Liver (tissue), 9 donors: Measurements from ENCODE around the gene GBP1. TPM values are rescaled to one million over a fixed set of nuclear protein-coding genes. Genes with fewer than 3 reads are reported as not detected.

Experiments
- DNase-seq: peaks from one replicate; pipeline ENCODE4 v3.0.0-alpha.2; 2017; ENCODE audit warnings: low spot score
- H3K27ac ChIP-seq, 2 donors: one replicate each; pipeline ENCODE4 v1.7.0; 2013; ENCODE audit warnings: inconsistent platforms in 2 of 2, low read length in 2 of 2, control low read depth in 1 of 2, low read depth in 1 of 2, mild to moderate bottlenecking in 1 of 2
- H3K27me3 ChIP-seq, 4 donors: one replicate each; pipeline versions ENCODE4 v1.6.1 to v1.7.0; 2013; ENCODE audit warnings: low read length in 3 of 4, inconsistent platforms in 1 of 4, mild to moderate bottlenecking in 1 of 4, moderate library complexity in 1 of 4; ENCODE audit not compliant: control insufficient read depth in 4 of 4, insufficient read depth in 4 of 4
- H3K36me3 ChIP-seq, 4 donors: one replicate each; pipeline versions ENCODE4 v1.6.1 to v1.7.0; 2013; ENCODE audit warnings: low read length in 3 of 4, mild to moderate bottlenecking in 3 of 4, low read depth in 1 of 4, moderate library complexity in 1 of 4; ENCODE audit not compliant: control insufficient read depth in 4 of 4, insufficient read depth in 3 of 4
- H3K4me1 ChIP-seq, 4 donors: one replicate each; pipeline versions ENCODE4 v1.6.1 to v1.7.0; 2013; ENCODE audit warnings: low read length in 3 of 4, mild to moderate bottlenecking in 3 of 4, moderate library complexity in 1 of 4; ENCODE audit not compliant: control insufficient read depth in 4 of 4, insufficient read depth in 4 of 4
- H3K4me3 ChIP-seq, 3 donors: one replicate each; pipeline versions ENCODE4 v1.6.1 to v1.7.0; 2013; ENCODE audit warnings: low read length in 3 of 3, control low read depth in 1 of 3, low read depth in 1 of 3, mild to moderate bottlenecking in 1 of 3
- H3K9ac ChIP-seq, 2 donors: one replicate each; pipeline ENCODE4 v1.7.0; 2013; ENCODE audit warnings: low read length in 2 of 2, mild to moderate bottlenecking in 2 of 2, moderate library complexity in 2 of 2, control low read depth in 1 of 2, low read depth in 1 of 2
- H3K9me3 ChIP-seq, 4 donors: one replicate each; pipeline versions ENCODE4 v1.6.1 to v1.7.0; 2013; ENCODE audit warnings: low read length in 3 of 4; ENCODE audit not compliant: control insufficient read depth in 4 of 4
- ATF3 ChIP-seq: IDR thresholded peaks from 2 replicates; pipeline ENCODE4 v1.6.1; 2016; ENCODE audit warnings: antibody characterized with exemption
- CTCF ChIP-seq: fragments of 150-350 bp; IDR thresholded peaks from 2 replicates; pipeline ENCODE4 v1.5.1; 2017; ENCODE audit warnings: improper control_type of control experiment, low read depth, low read length; ENCODE audit not compliant: missing input control
- EGR1 ChIP-seq, 2 donors: IDR thresholded peaks; 2 replicates each; pipeline ENCODE4 v1.6.1; 2016 to 2018; ENCODE audit warnings: antibody characterized with exemption in 2 of 2, low read depth in 2 of 2
- FOXA1 ChIP-seq: IDR thresholded peaks from 2 replicates; pipeline ENCODE4 v1.6.1; 2016; ENCODE audit warnings: antibody characterized with exemption
- GABPA ChIP-seq, 2 donors: IDR thresholded peaks in 1 of 2; conservative IDR thresholded peaks in 1 of 2; 2 replicates each; pipeline ENCODE4 v1.6.1; 2016; ENCODE audit warnings: antibody characterized with exemption in 2 of 2, mild to moderate bottlenecking in 1 of 2, moderate library complexity in 1 of 2
- HNF4A ChIP-seq, 2 donors: conservative IDR thresholded peaks; 2 replicates each; pipeline ENCODE4 v1.6.1; 2016; ENCODE audit warnings: antibody characterized with exemption in 2 of 2, mild to moderate bottlenecking in 2 of 2
- HNF4G ChIP-seq: IDR thresholded peaks from 2 replicates; pipeline ENCODE4 v1.6.1; 2016; ENCODE audit warnings: antibody characterized with exemption
- JUND ChIP-seq, 2 donors: IDR thresholded peaks; 2 replicates each; pipeline ENCODE4 v1.6.1; 2016; ENCODE audit warnings: antibody characterized with exemption in 2 of 2
- RAD21 ChIP-seq, 2 donors: IDR thresholded peaks; 2 replicates each; pipeline ENCODE4 v1.6.1; 2016; ENCODE audit warnings: antibody characterized with exemption in 2 of 2, mild to moderate bottlenecking in 2 of 2
- REST ChIP-seq: IDR thresholded peaks from 2 replicates; pipeline ENCODE4 v1.6.1; 2016; ENCODE audit warnings: antibody characterized with exemption, mild to moderate bottlenecking
- RXRA ChIP-seq, 2 donors: IDR thresholded peaks; 2 replicates each; pipeline ENCODE4 v1.6.1; 2017 to 2018; ENCODE audit warnings: antibody characterized with exemption in 2 of 2, mild to moderate bottlenecking in 1 of 2
- SP1 ChIP-seq: IDR thresholded peaks from 2 replicates; pipeline ENCODE4 v1.6.1; 2018; ENCODE audit warnings: antibody characterized with exemption, mild to moderate bottlenecking
- YY1 ChIP-seq: IDR thresholded peaks from 2 replicates; pipeline ENCODE4 v1.6.1; 2016; ENCODE audit warnings: antibody characterized with exemption, mild to moderate bottlenecking
- ZBTB33 ChIP-seq: IDR thresholded peaks from 2 replicates; pipeline ENCODE4 v1.6.1; 2016; ENCODE audit warnings: antibody characterized with exemption
- WGBS: extraction: QIAGEN DNeasy Blood & Tissue Kit; methylation state at CpG from one replicate; pipeline ENCODE4 v1.1.7; 2013; 5-methylcytosine and 5-hydroxymethylcytosine counted together
- polyA plus RNA-seq, 2 donors: library from polyadenylated mRNA; stranded (reverse) in 1 of 2; unstranded in 1 of 2; fragments of 200-250 nt in 1 of 2; fragments of >200 nt in 1 of 2; fragmentation: Nextera tagmentation in 1 of 2; extraction: Ambion mirVana in 1 of 2; gene quantifications; one replicate each; pipeline versions ENCODE4 v1.2.1 to v1.2.3, GENCODE V29; 2013 to 2015
- total RNA-seq, 2 donors: library from RNA; depleted of rRNA; stranded (reverse); fragments of >200 nt; gene quantifications; one replicate each; pipeline ENCODE4 v1.2.3, GENCODE V29; 2014
- donor health status: healthy.
- donor health status: healthy.
- donor health status: healthy.
- donor health status: healthy.
- donor health status: healthy.

The GBP1 gene
- total and polyA plus RNA-seq, 4 donors, result 9.1 to 72.6 (median 20.1) TPM

- H3K4me3 ChIP-seq, result no peak overlapping the region
- H3K27me3 ChIP-seq, result no peaks in the 10 kb centered on the region
- no peak for DNase-seq
- H3K36me3 ChIP-seq, result no peaks in the 10 kb centered on the region
- TF ChIP-seq HNF4A (conservative IDR thresholded peaks at IDR 0.05) (no peak), HNF4G (no peak)
- H3K9me3 ChIP-seq, result no peaks in the 10 kb centered on the region
- no peak overlapping the region for H3K9ac ChIP-seq
- WGBS, result 92% methylated on average over 1 of the region's 1 CpG
- H3K4me1 ChIP-seq, result peaks cover 0 to 1% (median 0%) of the 10 kb centered on the region in 4 donors
- H3K27ac ChIP-seq, result no peak overlapping the region
Observed at GRCh38 chr1:89089962-89090361, 25.0 kb upstream of the GBP1 start.

GRCh38 chr1:89088572-89088971 is 23.6 kb upstream of the GBP1 start:
- TF ChIP-seq CTCF (no peak), GABPA (IDR thresholded peaks at IDR 0.05 in 1 of 2, conservative IDR thresholded peaks at IDR 0.05 in 1 of 2) (no peak), SP1 (no peak), REST (no peak), EGR1 (IDR thresholded peaks at IDR 0.05; ENCODE audit: low read depth in 2 of 2) (no peak), FOXA1 (no peak), ZBTB33 (no peak)
- WGBS, result 80% methylated on average over 10 of the region's 10 CpGs
- Histone ChIP-seq H3K9me3 (no peaks in the 10 kb centered on the region), H3K9ac (no peak overlapping the region), H3K27me3 (no peaks in the 10 kb centered on the region), H3K36me3 (no peaks in the 10 kb centered on the region), H3K4me3 (no peak overlapping the region), H3K4me1 (peaks cover 0 to 1% (median 0%) of the 10 kb centered on the region in 4 donors), H3K27ac (no peak overlapping the region)
- DNase-seq, result no peak

GRCh38 chr1:89087241-89087640 is 22.2 kb upstream of the GBP1 start:
- DNase-seq, result no peak
- Histone ChIP-seq H3K36me3 (no peaks in the 10 kb centered on the region), H3K4me3 (no peak overlapping the region), H3K9me3 (no peaks in the 10 kb centered on the region), H3K27me3 (no peaks in the 10 kb centered on the region), H3K27ac (no peak overlapping the region), H3K9ac (no peak overlapping the region), H3K4me1 (peaks cover 0 to 1% (median 0%) of the 10 kb centered on the region in 4 donors)
- WGBS, result 84% methylated on average over 8 of the region's 8 CpGs
- TF ChIP-seq RXRA (IDR thresholded peaks at IDR 0.05) (no peak), JUND (IDR thresholded peaks at IDR 0.05) (no peak), RAD21 (IDR thresholded peaks at IDR 0.05) (no peak), YY1 (no peak), REST (no peak), EGR1 (IDR thresholded peaks at IDR 0.05; ENCODE audit: low read depth in 2 of 2) (no peak), HNF4A (conservative IDR thresholded peaks at IDR 0.05) (no peak), ZBTB33 (no peak), ATF3 (no peak), HNF4G (no peak)
